Muscle layer of colon (tissue), 2 donors: ENCODE results near the gene MPZL2.

Source experiments
- H3K27ac ChIP-seq: one replicate; pipeline ENCODE4 v1.7.0; 2013; ENCODE audit warnings: low read depth, mild to moderate bottlenecking, low read length, moderate library complexity
- H3K27me3 ChIP-seq, 2 donors: one replicate each; pipeline ENCODE4 v1.7.0; 2013; ENCODE audit warnings: low read length in 2 of 2, mild to moderate bottlenecking in 2 of 2; ENCODE audit not compliant: insufficient read depth in 2 of 2, control insufficient read depth in 1 of 2
- H3K36me3 ChIP-seq: one replicate; pipeline ENCODE4 v1.7.0; 2013; ENCODE audit warnings: mild to moderate bottlenecking, low read length; ENCODE audit not compliant: insufficient read depth
- H3K4me1 ChIP-seq: one replicate; pipeline ENCODE4 v1.7.0; 2013; ENCODE audit warnings: mild to moderate bottlenecking, low read length; ENCODE audit not compliant: insufficient read depth
- H3K4me3 ChIP-seq, 2 donors: one replicate each; pipeline ENCODE4 v1.7.0; 2013; ENCODE audit warnings: low read length in 2 of 2, low read depth in 1 of 2, mild to moderate bottlenecking in 1 of 2, moderate library complexity in 1 of 2
- H3K9ac ChIP-seq: one replicate; pipeline ENCODE4 v1.7.0; 2013; ENCODE audit warnings: low read length
- H3K9me3 ChIP-seq: one replicate; pipeline ENCODE4 v1.7.0; 2013; ENCODE audit warnings: mild to moderate bottlenecking, low read length
- donor health status: abdominal sarcoma.
- donor health status: Adenocarcinoma of cecum.

Gene MPZL2

GRCh38 chr11:118282606-118283005 is 18.5 kb upstream of the MPZL2 start:
- Histone ChIP-seq H3K4me3 (no peak overlapping the region), H3K4me1 (no peaks in the 10 kb centered on the region), H3K27me3 (no peaks in the 10 kb centered on the region), H3K36me3 (no peaks in the 10 kb centered on the region), H3K9me3 (no peaks in the 10 kb centered on the region), H3K9ac (no peak overlapping the region), H3K27ac (no peak overlapping the region)

GRCh38 chr11:118281284-118281683 is 17.2 kb upstream of the MPZL2 start:
- no peaks in the 10 kb centered on the region for H3K36me3 ChIP-seq
- H3K27ac ChIP-seq = no peak overlapping the region
- H3K9me3 ChIP-seq = no peaks in the 10 kb centered on the region
- H3K4me1 ChIP-seq = no peaks in the 10 kb centered on the region
- no peaks in the 10 kb centered on the region for H3K27me3 ChIP-seq
- H3K4me3 ChIP-seq = no peak overlapping the region
- H3K9ac ChIP-seq = no peak overlapping the region

- no peaks in the 10 kb centered on the region for H3K36me3 ChIP-seq
- H3K27me3 ChIP-seq = peaks cover 0 to 9% of the 10 kb centered on the region in 2 donors
- H3K4me3 ChIP-seq = no peak overlapping the region
- no peak overlapping the region for H3K9ac ChIP-seq
- H3K9me3 ChIP-seq = no peaks in the 10 kb centered on the region
- no peaks in the 10 kb centered on the region for H3K4me1 ChIP-seq
- no peak overlapping the region for H3K27ac ChIP-seq
These were observed 13.2 kb upstream of the MPZL2 start for GRCh38 chr11:118277312-118277711.

DNA sequence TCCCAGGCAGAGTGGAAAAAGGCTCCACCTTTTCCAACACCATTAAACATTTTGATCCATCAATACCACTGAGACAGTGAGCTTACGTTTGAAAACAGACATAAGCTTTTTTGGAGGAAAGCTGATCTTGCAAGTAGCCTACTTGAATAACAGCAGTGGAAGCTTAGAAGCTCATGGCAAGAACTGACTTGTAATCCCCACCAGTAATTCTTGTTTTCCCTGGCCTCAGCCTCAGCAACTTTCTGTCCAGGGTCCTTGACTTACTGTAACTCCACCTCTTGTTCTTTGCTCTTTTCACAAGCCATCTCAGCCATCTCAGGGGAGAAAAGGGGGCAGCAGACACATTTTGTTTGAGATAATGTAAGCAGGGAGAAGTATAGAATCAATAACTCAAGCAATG is 12.3 kb upstream of the MPZL2 start:
- no peaks in the 10 kb centered on the region for H3K9me3 ChIP-seq
- peaks cover 0 to 9% of the 10 kb centered on the region in 2 donors for H3K27me3 ChIP-seq
- H3K4me3 ChIP-seq = no peak overlapping the region
- H3K9ac ChIP-seq = no peak overlapping the region
- H3K27ac ChIP-seq = no peak overlapping the region
- H3K36me3 ChIP-seq = no peaks in the 10 kb centered on the region
- no peaks in the 10 kb centered on the region for H3K4me1 ChIP-seq

DNA sequence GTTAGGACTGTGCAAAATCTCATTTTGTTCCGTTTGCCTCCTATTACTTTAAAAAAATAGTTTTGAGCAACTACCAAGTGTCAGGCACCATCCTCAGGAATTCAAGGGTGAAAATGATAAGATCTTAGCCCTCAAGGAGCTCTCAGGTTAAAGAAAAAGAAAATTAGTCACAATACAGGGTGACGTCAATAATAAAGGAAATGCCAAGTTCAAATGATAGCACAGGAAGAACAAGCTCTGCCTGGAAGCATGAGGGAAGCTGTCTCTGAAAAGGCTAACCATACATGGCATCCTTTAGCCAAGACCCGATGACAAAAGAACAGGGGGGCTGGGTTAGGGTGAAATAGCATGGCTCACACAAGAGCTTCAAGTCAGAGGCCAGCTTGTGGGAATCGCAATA is 11.1 kb upstream of the MPZL2 start:
- Histone ChIP-seq H3K27me3 (peaks cover 0 to 9% of the 10 kb centered on the region in 2 donors), H3K4me3 (no peak overlapping the region), H3K4me1 (no peaks in the 10 kb centered on the region), H3K36me3 (no peaks in the 10 kb centered on the region), H3K27ac (no peak overlapping the region), H3K9ac (no peak overlapping the region), H3K9me3 (no peaks in the 10 kb centered on the region)

DNA sequence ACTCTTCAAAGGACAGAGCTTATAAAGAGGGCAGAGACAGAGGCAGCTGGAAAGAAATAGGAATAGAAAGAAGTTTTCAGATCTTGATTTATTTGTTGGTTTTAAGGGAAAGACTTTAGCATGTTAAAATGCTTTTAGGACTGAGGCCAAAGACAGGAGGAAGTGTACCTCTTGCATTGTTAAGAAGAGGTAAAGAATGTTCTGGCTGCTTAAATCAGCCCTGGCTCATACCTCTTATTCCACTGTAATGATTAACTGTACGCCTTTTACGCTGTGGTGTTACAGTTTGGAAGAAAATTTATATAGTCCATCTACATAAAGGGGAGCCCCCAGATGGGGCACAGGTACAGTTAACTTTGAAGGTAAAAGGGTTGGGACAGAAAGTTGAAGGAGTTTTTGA is 10.1 kb upstream of the MPZL2 start:
- Histone ChIP-seq H3K4me1 (no peaks in the 10 kb centered on the region), H3K27ac (no peak overlapping the region), H3K9ac (no peak overlapping the region), H3K4me3 (no peak overlapping the region), H3K9me3 (no peaks in the 10 kb centered on the region), H3K27me3 (peaks cover 0 to 9% of the 10 kb centered on the region in 2 donors), H3K36me3 (no peaks in the 10 kb centered on the region)

DNA sequence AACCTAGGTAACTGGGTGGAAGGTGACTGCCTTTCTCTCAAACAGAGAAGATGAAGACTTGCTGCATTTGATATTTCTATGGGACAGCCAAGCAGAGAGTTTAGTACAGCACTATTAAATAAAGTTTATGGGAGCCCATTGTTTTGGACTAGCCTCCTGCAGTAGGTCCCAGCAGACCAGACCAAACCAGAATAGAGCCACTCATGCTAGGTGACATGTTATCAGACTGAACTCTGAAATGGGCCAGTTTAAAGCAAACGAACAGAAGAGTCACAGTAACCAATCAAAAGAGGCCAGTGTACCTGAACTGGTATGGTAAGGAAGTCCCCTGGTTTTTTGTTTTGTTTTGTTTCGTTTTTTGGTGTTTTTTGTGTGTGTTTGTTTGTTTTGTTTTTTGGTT is 7.9 kb upstream of the MPZL2 start:
- H3K4me1 ChIP-seq = no peaks in the 10 kb centered on the region
- no peaks in the 10 kb centered on the region for H3K36me3 ChIP-seq
- no peak overlapping the region for H3K27ac ChIP-seq
- no peak overlapping the region for H3K9ac ChIP-seq
- H3K9me3 ChIP-seq = no peaks in the 10 kb centered on the region
- H3K27me3 ChIP-seq = peaks cover 0 to 11% of the 10 kb centered on the region in 2 donors
- no peak overlapping the region for H3K4me3 ChIP-seq

- H3K9me3 ChIP-seq = no peaks in the 10 kb centered on the region
- H3K36me3 ChIP-seq = no peaks in the 10 kb centered on the region
- H3K27ac ChIP-seq = no peak overlapping the region
- H3K4me3 ChIP-seq = no peak overlapping the region
- H3K9ac ChIP-seq = no peak overlapping the region
- H3K4me1 ChIP-seq = no peaks in the 10 kb centered on the region
- H3K27me3 ChIP-seq = peaks cover 12 to 17% of the 10 kb centered on the region in 2 donors
These were observed 3.4 kb upstream of the MPZL2 start for GRCh38 chr11:118267486-118267885.

DNA sequence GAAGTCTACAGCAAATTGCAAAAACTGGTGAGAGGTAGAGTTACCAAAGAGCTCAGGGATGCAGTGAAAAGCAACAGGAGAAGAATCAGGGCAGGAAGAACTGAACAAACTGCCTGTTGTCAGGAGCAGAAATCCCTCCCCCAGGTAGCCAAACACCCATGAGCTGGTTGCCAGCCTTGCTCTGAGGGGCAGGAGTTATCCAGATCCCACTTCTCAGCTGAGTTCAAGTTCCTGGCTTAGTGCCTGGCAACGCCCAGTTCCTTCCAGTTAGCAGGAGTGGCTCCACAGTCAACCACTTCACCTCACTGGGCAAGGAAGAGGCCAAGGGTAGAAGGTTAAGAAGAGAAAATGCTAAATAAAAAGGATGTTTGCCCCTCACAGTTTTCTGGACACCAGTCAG is 1.9 kb upstream of the MPZL2 start:
- Histone ChIP-seq H3K9me3 (no peaks in the 10 kb centered on the region), H3K27ac (no peak overlapping the region), H3K4me1 (no peaks in the 10 kb centered on the region), H3K4me3 (no peak overlapping the region), H3K36me3 (no peaks in the 10 kb centered on the region), H3K27me3 (peaks cover 19 to 22% of the 10 kb centered on the region in 2 donors), H3K9ac (no peak overlapping the region)

- H3K4me3 ChIP-seq = peak overlapping the region in 1 of 2 donors; percentile 25
- no peaks in the 10 kb centered on the region for H3K4me1 ChIP-seq
- H3K9ac ChIP-seq = no peak overlapping the region
- H3K36me3 ChIP-seq = no peaks in the 10 kb centered on the region
- H3K27ac ChIP-seq = no peak overlapping the region
- H3K9me3 ChIP-seq = no peaks in the 10 kb centered on the region
- peaks cover 22 to 26% of the 10 kb centered on the region in 2 donors for H3K27me3 ChIP-seq
These were observed 720 bp upstream of the MPZL2 start for GRCh38 chr11:118264569-118265465.

DNA sequence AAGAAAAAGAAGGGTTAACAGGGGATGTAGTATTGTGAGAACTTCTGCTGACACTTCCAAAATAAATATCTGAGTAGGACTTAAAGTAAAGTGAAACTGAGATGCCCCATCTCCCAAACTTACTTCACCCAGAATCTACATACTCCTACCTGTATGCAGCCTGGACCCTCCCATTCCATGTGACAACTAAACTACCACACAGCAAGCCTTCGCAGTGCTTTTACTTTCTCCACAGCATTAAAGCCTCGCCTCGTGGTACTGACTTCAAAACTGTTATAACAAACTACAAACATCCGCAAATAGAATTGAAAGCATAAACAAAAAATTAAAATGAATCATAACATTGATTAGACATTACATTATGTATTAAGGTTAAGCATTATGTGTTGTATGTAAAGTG is 985 bp downstream of the MPZL2 start:
- Histone ChIP-seq H3K4me3 (no peak overlapping the region), H3K4me1 (no peaks in the 10 kb centered on the region), H3K27me3 (peaks cover 22 to 26% of the 10 kb centered on the region in 2 donors), H3K9ac (no peak overlapping the region), H3K36me3 (no peaks in the 10 kb centered on the region), H3K27ac (no peak overlapping the region), H3K9me3 (no peaks in the 10 kb centered on the region)

- Histone ChIP-seq H3K27me3 (peaks cover 18 to 22% of the 10 kb centered on the region in 2 donors), H3K9ac (no peak overlapping the region), H3K9me3 (no peaks in the 10 kb centered on the region), H3K4me1 (no peaks in the 10 kb centered on the region), H3K4me3 (no peak overlapping the region), H3K27ac (no peak overlapping the region), H3K36me3 (no peaks in the 10 kb centered on the region)
These were observed 3.7 kb downstream of the MPZL2 start for GRCh38 chr11:118260353-118260752.
